DND-41 (cell line): Measurements from ENCODE around the gene SMARCA5.

Experiments used
- EZH2 ChIP-seq: IDR thresholded peaks from 3 replicates; pipeline ENCODE4 v1.6.1; 2012; ENCODE audit warnings: borderline replicate concordance, low read depth, mild to moderate bottlenecking, moderate library complexity, low read length, inconsistent platforms; ENCODE audit not compliant: severe bottlenecking
- TF ChIP-seq, protein P1 (sequence below): IDR thresholded peaks from 2 replicates; pipeline ENCODE4 v1.5.1; 2012; ENCODE audit warnings: borderline replicate concordance, low read length, moderate library complexity, mild to moderate bottlenecking; ENCODE audit not compliant: poor library complexity, severe bottlenecking; ENCODE audit errors: extremely low read depth

DNA sequence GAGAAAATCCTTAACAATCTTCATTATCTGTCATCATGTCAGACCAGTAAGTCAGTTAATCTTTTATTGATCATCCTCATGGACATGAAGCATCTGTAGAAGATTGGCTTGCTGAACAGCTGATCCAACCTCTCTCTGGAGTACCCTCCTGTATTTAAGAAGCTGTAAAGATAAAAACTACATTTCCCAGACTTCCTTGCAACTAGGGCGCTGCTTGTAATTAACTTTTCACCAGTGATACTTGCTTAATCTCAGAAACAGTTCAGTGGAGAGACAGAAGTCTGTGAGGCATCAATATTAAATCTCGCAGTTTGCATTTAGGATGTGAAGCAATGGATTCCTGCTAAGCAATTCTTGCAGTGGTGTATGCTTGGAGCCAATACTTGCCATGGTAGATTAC lies 36.0 kb upstream of the SMARCA5 start:
- TF ChIP-seq, protein P1, sequence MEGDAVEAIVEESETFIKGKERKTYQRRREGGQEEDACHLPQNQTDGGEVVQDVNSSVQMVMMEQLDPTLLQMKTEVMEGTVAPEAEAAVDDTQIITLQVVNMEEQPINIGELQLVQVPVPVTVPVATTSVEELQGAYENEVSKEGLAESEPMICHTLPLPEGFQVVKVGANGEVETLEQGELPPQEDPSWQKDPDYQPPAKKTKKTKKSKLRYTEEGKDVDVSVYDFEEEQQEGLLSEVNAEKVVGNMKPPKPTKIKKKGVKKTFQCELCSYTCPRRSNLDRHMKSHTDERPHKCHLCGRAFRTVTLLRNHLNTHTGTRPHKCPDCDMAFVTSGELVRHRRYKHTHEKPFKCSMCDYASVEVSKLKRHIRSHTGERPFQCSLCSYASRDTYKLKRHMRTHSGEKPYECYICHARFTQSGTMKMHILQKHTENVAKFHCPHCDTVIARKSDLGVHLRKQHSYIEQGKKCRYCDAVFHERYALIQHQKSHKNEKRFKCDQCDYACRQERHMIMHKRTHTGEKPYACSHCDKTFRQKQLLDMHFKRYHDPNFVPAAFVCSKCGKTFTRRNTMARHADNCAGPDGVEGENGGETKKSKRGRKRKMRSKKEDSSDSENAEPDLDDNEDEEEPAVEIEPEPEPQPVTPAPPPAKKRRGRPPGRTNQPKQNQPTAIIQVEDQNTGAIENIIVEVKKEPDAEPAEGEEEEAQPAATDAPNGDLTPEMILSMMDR, result no peak
- TF ChIP-seq EZH2, result no peak
